ENCODE data around the gene PRR5L.

The PRR5L gene

DNA sequence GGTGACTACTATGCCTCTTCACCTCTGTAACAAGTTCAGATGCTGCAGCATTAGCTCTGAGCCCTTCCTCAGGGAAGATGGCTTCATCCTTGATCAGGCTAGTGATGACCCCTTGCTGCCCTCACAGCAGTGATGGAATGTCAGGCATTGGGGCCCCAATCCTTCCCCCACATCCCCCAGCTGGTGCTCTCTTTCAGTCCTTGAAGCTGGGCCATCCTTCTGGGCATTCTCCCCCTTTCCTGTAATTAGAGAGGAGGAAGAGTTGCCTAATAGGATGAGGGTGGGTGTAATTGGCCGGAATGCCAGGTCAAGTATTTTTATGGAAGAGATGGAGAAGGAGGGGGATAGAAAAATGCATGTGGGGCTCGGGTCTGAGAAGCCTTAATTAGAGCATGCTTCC is 151.4 kb downstream of the PRR5L start:
- DNase-seq = no peak

DNA sequence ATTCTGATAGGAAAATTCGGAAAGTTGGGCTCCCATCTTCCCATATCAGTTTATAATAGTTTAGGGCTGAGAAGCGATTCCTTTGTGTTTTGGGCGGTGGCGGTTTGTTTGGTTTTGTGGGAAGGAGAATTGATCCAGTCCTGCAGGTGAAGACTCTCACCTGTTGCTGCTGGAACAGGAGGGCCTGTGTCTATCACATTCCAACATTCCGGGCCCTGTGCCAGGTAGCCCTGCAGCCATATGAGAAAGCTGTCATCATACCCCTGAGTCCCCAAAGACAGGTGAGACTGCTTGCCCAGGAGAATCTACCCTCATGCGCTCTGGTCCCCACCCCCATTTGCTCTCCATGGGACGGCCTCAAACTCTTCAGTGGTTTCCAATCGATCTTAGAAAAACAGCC is 151.9 kb downstream of the PRR5L start:
- DNase-seq = no peak

DNA sequence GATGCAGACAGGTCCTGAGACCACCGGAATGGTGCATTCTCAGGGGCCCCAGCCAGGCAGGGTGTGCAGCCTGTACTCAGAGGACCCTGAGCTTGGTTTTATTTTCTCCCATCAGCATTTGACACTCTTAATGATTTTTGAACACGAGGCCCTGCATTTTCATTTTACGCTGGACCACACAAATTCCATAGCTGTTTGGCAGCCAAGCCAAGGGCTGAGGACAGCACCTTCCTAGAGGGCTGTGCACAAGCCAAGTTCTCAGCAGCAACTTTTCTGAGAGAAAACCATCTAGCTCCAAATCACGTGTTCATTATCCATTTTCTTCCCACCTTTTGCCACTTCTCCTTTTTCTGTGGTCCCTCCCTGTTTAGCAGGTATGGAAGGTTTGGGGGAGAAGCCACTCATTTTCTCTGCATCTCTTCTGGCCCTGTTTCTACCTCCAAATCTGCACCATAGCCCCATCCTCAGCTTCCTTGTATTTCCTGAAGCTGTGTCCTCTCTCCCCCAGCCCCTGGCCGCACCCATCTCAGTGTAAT is 153.5 kb downstream of the PRR5L start:
- no peak for DNase-seq

- no peak for DNase-seq
These were observed 154.1 kb downstream of the PRR5L start for GRCh38 chr11:36450110-36450572.

- DNase-seq = no peak
These were observed 155.0 kb downstream of the PRR5L start for GRCh38 chr11:36451045-36451444.

- no peak for DNase-seq
These were observed 155.6 kb downstream of the PRR5L start for GRCh38 chr11:36451681-36452080.

DNA sequence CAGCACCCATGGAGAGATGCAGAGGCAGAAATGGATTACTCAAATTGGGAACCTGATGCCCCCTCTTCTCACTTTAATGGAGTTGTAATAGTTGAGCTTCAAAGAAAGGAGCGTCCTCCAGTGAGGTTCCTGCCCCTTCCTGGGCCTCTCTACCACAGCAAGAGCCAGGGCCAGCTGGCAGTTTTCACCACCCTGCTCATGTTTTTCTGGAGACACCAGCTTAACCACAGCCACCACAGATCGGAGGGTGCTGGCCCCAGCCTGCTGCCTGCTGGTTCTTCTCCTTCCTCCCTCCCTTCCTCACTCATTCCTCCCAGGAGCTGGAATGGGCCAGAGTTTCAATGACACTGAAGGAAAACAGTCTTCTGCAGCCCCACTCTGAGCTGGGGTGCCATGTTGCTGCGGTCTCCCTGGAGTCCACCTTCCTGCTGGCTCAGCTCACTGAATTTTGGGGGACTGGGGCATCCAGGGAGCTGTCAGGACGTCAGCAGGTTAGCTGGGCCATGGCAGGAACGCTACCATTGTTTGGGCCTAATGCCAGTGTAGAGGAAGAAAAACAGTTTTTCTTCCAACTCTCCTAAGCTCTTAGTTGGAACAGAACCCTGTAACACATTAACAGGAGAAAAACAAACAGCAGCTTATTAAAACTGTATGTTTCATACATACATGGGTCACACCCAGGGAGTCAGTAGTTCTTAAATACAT is 156.3 kb downstream of the PRR5L start:
- peak in 1 of 2 donors; percentile 17 for DNase-seq

GRCh38 chr11:36452961-36453360 is 156.9 kb downstream of the PRR5L start:
- DNase-seq = no peak

DNA sequence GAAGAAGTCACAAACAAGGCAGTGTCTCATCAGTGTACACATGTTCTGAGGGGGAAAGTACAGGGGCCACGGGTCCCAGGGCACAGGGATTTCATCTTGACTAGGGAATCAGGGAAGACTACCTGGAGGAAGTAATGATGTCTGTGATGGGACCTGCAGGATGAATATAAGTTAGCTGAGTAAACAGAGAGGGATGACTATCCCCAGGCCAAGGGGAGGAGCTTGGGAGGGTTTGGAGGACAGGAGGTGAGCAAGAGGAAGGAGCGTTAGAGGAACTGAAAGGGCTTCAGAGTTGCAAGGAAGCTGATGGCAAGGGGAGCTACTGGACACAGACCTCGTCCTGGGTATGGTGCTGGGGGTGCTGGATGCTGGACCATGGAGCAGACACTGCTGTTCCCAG is 157.6 kb downstream of the PRR5L start:
- no peak for DNase-seq

DNA sequence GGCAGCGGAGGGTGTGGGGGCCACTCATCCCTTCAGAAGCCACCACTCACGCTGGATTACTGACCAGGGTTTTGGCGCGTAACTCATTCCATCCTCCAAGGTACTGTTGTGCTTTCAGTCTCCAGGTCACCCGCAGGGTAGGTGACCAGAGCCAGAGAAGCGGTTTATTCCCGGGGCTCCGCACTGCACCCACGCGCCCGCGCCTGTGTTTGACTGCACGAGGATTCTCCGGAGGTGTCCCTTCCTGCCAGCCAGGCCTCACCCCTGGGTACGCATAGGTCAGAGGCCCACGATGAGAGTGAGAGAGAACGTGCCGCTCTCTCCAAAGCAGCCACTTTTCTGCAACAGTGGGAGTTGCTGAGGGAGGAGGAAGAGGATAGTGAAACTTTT is 158.5 kb downstream of the PRR5L start:
- DNase-seq = no peak

DNA sequence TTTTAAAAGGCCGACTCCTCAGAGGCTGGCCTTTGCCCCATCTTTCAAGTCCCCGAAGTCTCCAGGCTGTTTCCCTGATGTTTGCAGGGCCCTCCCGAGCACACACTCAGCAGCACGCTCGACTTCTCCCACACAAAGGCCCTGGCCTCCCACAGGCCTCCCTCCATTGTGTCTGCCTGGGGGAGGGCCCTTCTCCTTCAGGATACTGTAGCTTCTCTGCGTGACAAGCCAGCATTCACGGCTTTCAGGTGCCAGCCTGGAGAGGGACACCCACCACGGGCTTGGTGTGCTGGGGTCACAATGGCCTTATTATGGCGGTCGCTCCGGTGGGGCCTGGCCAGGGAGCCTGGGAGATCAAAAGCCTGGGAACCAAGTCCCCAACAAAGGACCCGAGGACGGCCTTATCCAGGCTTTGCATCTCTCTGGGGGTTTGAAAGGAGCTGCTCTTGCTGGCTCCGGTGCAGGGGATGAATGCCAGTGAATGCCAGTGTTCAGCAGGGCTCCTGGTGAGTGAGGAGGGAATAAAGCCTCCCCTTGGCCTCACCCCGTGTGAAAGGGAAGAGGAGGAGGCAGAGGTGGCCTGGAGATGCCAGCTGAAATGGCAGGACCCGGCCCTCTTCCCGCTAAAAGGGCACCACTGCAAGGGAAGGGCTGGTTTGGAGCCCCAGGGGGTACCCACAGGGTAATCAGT is 159.0 kb downstream of the PRR5L start:
- no peak for DNase-seq

DNA sequence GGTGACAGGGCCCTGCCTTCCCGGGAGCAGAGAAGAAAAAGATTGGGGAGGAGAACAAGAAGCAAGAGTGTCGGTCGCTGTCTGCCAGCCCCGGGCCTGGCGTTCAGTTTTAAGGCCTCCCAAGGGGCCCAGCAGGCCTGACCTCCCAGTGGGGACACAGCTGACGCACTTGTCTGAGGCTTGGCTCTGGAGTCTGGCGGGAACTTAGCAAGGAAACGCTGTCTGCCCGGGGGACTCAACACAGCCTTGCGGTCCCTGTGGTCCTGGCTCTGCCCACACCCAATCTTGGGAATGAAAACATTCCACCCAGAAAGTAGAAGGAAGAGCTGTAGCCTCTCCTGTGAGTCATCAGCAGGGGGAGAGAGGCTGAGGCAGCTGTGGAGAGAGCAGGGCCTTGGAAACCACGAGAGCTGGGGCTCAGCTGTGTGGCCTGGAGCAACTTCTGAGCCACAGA is 159.6 kb downstream of the PRR5L start:
- no peak for DNase-seq

GRCh38 chr11:36456156-36456555 is 160.1 kb downstream of the PRR5L start:
- DNase-seq = no peak

DNA sequence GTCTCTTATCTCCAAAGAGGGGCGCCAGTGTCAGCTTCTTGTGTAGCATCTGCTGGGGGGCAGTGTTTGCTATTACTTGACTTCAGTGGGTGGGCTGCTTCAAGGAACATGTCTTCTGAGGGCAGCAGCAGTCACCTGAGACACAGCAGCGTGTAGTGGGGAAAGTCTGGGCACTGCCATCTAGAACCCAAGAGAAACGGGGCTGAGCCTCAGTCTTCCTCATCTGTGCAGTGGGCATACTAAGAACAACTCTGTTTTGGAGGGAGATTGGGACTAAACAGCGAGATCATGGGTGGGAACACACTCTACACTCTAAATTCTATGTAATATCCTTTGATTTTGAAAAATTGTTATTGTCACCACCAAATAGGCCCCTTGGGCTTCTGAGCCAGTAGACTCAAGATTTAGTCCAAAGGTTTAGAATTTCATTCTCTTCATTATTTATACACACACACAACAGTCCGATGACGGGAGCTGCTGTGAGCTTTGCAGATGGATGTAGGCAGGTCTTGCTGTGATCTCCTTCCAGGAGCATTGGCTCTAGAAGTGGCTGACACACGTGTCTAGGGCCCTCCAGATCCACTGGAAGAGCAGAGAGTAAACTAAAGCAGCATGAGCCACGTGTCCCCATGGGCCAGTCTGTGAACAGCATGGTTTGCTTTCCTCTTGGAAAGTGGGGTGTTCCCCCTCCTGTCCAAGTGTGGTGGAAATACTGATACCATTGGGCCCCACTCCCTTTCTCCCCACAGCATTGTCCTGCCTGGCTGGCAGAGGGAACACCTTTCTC is 162.2 kb downstream of the PRR5L start:
- DNase-seq = no peak

DNA sequence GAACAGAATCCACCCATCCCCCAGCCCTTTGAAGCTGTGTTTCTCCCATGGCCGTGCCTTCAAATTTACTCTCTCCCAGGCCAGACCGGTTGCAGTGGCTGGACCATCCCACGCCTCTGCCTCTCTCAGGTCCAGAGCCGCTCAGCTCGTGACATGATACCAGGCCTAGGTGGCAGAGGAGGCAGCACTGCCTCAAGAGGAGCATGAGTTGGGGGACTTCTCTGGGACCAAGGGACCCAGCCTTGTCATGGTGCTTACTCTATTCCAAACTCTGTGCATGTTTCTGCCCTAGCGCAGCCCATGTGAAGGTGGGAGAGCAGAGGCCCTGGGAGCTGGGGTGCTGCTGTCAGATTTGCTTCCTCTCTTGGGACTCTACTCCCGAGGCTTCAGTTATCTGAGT is 163.0 kb downstream of the PRR5L start:
- DNase-seq = no peak

DNA sequence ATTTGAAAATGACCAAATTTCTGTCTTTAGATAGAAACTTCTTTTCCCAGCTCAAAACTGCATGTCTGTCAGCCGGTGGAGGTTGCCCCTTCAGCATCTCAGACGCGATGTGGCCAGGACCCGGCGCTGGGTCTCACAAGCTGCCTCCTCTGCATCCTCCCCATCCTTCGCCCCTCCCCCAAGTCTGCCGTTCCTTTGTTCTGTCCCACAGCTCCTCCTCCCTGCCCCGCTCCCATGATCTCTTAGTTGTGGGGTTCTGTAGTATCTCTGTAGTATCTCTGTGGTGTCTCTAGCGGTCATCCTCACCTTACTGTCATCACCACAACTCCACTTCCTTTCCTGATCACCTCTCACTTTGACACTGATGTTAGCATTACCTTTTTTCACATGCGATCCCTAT is 164.1 kb downstream of the PRR5L start:
- no peak for DNase-seq

DNA sequence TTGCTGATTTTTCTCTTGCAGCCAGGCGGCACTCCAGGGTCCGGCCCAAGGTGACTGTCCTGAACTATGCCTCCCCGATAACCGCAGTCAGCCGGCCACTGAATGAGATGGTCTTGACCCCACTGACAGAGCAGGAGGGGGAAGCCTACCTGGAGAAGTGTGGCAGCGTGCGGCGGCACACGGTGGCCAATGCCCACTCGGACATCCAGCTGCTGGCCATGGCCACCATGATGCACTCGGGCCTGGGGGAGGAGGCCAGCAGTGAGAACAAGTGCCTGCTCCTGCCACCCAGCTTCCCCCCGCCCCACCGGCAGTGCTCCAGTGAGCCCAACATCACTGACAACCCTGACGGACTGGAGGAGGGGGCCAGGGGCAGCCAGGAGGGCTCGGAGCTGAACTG is 166.2 kb downstream of the PRR5L start:
- no peak for DNase-seq

- DNase-seq = no peak
These were observed 167.7 kb downstream of the PRR5L start for GRCh38 chr11:36463781-36464180.

GRCh38 chr11:36464720-36465119 is 168.6 kb downstream of the PRR5L start:
- DNase-seq = no peak

DNA sequence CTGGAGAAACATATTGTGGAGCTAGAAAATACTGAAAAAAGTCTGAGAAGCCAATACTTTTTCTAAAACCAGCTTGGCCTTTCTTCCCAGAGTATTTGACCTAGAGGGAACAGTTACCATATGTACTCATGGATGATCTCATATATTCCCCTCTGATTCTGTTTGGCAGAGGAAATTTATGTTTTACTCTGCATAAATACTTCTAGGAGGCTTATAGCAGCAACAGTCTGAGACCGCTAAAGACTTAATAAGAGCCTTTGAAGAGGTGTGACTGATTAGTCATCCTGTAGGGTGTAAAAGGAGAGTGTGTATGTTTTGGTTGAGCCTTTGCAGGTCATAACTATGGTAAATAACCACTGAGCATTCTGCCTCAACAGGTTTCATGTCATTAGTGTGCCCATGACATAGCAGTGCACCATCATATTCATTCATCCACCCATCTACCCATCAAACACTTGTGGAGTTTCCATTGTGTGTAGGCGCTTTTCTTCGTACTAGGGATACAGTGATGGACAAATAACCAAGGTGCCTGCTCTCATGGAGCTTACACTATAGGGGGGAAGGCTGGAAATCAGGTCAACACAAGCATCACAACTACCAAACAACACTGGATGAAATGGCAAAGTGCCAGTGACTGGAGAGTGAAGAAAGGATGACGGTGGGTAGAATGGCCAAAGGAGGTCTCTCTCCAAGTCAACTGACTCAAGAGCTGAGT is 169.5 kb downstream of the PRR5L start:
- no peak for DNase-seq

DNA sequence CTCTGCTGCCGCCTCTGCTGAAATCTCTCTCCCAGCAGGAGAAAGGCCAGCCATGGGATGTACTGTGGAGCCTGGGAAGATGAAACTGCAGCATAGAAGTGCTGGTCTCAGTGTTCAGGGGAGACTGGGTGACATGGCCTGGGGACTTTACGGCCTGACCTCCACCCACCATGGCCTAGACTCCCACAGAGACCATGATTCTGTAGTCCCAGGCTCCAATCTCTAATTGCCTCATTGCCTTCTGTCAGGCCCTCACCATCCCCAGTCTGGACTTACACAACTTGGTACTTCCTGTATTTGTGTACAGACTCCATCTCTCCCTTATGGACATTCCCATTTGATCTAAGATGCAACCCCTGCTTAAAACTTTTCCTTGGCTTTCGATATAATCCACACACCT is 170.9 kb downstream of the PRR5L start:
- no peak for DNase-seq

- no peak for DNase-seq
These were observed 171.8 kb downstream of the PRR5L start for GRCh38 chr11:36467916-36468315.

DNA sequence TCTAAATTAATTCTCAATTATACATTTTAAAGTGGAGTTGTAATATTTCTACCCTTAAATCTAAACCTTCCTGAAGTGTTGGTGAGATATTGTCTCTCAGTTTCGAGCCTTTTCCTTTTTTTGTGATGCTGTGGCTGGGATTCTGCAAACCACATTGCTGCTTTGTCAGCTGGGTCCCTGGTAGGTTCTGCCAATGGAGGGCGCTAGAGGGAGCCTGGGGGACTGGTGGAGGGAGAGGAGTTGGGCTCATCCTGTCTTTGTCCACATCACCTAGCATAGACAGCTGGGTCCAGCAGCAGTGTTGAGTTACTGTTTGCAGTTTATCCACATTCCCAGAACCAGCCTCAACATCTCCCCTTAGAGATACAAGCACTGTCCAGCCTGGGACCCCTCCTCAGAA is 173.0 kb downstream of the PRR5L start:
- DNase-seq = peak in 1 of 2 donors; percentile 24

Data from stimulated activated CD4-positive, alpha-beta T cell treated with anti-CD3 and anti-CD28 coated beads, Interleukin-2, amount 100 ng/mL, for 24 hours (primary cell).